HPDE6-E6E7 (cell line): ENCODE results near the gene BTN3A1.
A peak's percentile ranks its signal among the peaks of the same experiment; 100 is the strongest.
"Not testable (repeated sequence)": the region's sequence is repeated elsewhere in the genome, so short reads cannot be mapped to it uniquely, and the experiment has no call there.

Experiments used
- DNase-seq: peaks from one replicate; pipeline ENCODE4 v3.0.0; 2011; ENCODE audit warnings: missing footprints; ENCODE audit errors: extremely low spot score

BTN3A1 gene

GRCh38 chr6:26401987-26402658, at the start of gene BTN3A1:
BTN3A1 (plus strand) TSS chr6:26402275; CDS start chr6:26405564, 3,289 bp downstream.
- peak; percentile 64 for DNase-seq

- no peak for DNase-seq
Observed at GRCh38 chr6:26352315-26352714, 49.8 kb upstream of the BTN3A1 start.

GRCh38 chr6:26354162-26354561, 47.9 kb upstream of the BTN3A1 start:
- no peak for DNase-seq

GRCh38 chr6:26355366-26355765, 46.7 kb upstream of the BTN3A1 start:
- DNase-seq: no peak

- DNase-seq: not testable (repeated sequence)
Observed at GRCh38 chr6:26357543-26357942, 44.5 kb upstream of the BTN3A1 start.

- no peak for DNase-seq
Observed at GRCh38 chr6:26358511-26358981, 43.5 kb upstream of the BTN3A1 start.

- DNase-seq: no peak
Observed at GRCh38 chr6:26359765-26360164, 42.3 kb upstream of the BTN3A1 start.

GRCh38 chr6:26360451-26361416, 41.3 kb upstream of the BTN3A1 start:
- DNase-seq: no peak

GRCh38 chr6:26361544-26361943, 40.5 kb upstream of the BTN3A1 start:
- no peak for DNase-seq

GRCh38 chr6:26362093-26362835, 39.8 kb upstream of the BTN3A1 start:
- DNase-seq: no peak

- no peak for DNase-seq
Observed at GRCh38 chr6:26362836-26363220, 39.2 kb upstream of the BTN3A1 start.

GRCh38 chr6:26363882-26364701, 38.0 kb upstream of the BTN3A1 start:
- no peak for DNase-seq

GRCh38 chr6:26365633-26365995, 36.5 kb upstream of the BTN3A1 start:
- no peak for DNase-seq

- DNase-seq: no peak
Observed at GRCh38 chr6:26366504-26366903, 35.6 kb upstream of the BTN3A1 start.

- DNase-seq: no peak
Observed at GRCh38 chr6:26367114-26367513, 35.0 kb upstream of the BTN3A1 start.

GRCh38 chr6:26371813-26372212, 30.3 kb upstream of the BTN3A1 start:
- DNase-seq: not testable (repeated sequence)

GRCh38 chr6:26372308-26373144, 29.5 kb upstream of the BTN3A1 start:
- DNase-seq: no peak

- no peak for DNase-seq
Observed at GRCh38 chr6:26375270-26375669, 26.8 kb upstream of the BTN3A1 start.

GRCh38 chr6:26377719-26378118, 24.4 kb upstream of the BTN3A1 start:
- DNase-seq: no peak

- DNase-seq: not testable (repeated sequence)
Observed at GRCh38 chr6:26378143-26378542, 23.9 kb upstream of the BTN3A1 start.
